ENCODE measurements around the gene MBP.

Gene MBP

GRCh38 chr18:76989647-76990190 lies 142.9 kb downstream of the MBP start:
- Histone ChIP-seq H3K4me3 (no peak overlapping the region), H3K9me3 (no peaks in the 10 kb centered on the region), H3K4me1 (no peaks in the 10 kb centered on the region), H3K36me3 (replicated peaks) (no peaks in the 10 kb centered on the region), H3K27me3 (ENCODE audit: low read depth) (no peaks in the 10 kb centered on the region)
- no peak for DNase-seq (ENCODE audit: low spot score in 2 of 2)
- in situ Hi-C loops (cut with MboI; ENCODE audit: low sequenced_read_pairs), result no loop called here

- Histone ChIP-seq H3K36me3 (replicated peaks) (no peaks in the 10 kb centered on the region), H3K9me3 (no peaks in the 10 kb centered on the region), H3K4me3 (no peak overlapping the region), H3K4me1 (no peaks in the 10 kb centered on the region), H3K27me3 (ENCODE audit: low read depth) (no peaks in the 10 kb centered on the region)
- no peak for DNase-seq (ENCODE audit: low spot score in 2 of 2)
- in situ Hi-C loops (cut with MboI; ENCODE audit: low sequenced_read_pairs), result no loop called here
Measured at GRCh38 chr18:76988827-76989646, 143.5 kb downstream of the MBP start.

GRCh38 chr18:76988031-76988826 lies 144.4 kb downstream of the MBP start:
- H3K4me1 ChIP-seq, result no peaks in the 10 kb centered on the region
- H3K36me3 ChIP-seq (replicated peaks), result no peaks in the 10 kb centered on the region
- H3K4me3 ChIP-seq, result no peak overlapping the region
- no peaks in the 10 kb centered on the region for H3K9me3 ChIP-seq
- H3K27me3 ChIP-seq (ENCODE audit: low read depth), result no peaks in the 10 kb centered on the region
- no peak for DNase-seq (ENCODE audit: low spot score in 2 of 2)
- in situ Hi-C loops (cut with MboI; ENCODE audit: low sequenced_read_pairs), result no loop called here

DNA sequence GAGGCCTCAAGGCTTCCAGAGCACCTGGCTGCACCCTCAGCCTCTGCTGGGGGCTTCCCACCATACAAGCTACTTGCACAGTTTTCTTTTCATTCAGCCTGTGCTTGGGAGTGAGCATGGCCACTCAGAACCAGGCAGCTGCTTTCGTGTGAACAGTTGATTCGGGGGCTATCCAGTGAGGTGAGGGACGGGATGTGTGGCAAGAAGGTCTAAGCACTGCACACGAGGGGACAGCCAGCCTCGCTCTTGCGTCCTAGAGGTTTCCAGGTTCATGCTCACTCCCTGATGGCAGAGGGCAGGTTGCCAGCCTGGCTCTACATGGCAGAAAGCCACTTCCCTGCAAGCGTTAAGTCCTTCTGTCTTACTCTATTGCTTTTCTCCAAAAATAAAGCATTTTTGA lies 146.2 kb downstream of the MBP start:
- Histone ChIP-seq H3K4me3 (no peak overlapping the region), H3K4me1 (no peaks in the 10 kb centered on the region), H3K27me3 (ENCODE audit: low read depth) (no peaks in the 10 kb centered on the region), H3K36me3 (replicated peaks) (no peaks in the 10 kb centered on the region), H3K9me3 (no peaks in the 10 kb centered on the region)
- DNase-seq (ENCODE audit: low spot score in 2 of 2), result no peak
- in situ Hi-C loops (cut with MboI; ENCODE audit: low sequenced_read_pairs), result no loop called here

- in situ Hi-C loops (cut with MboI; ENCODE audit: low sequenced_read_pairs), result no loop called here
- DNase-seq (ENCODE audit: low spot score in 2 of 2), result no peak
- no peaks in the 10 kb centered on the region for H3K27me3 ChIP-seq (ENCODE audit: low read depth)
- H3K9me3 ChIP-seq, result no peaks in the 10 kb centered on the region
- no peaks in the 10 kb centered on the region for H3K4me1 ChIP-seq
- H3K4me3 ChIP-seq, result no peak overlapping the region
- H3K36me3 ChIP-seq (replicated peaks), result no peaks in the 10 kb centered on the region
Measured at GRCh38 chr18:76985951-76986236, 146.7 kb downstream of the MBP start.

DNA sequence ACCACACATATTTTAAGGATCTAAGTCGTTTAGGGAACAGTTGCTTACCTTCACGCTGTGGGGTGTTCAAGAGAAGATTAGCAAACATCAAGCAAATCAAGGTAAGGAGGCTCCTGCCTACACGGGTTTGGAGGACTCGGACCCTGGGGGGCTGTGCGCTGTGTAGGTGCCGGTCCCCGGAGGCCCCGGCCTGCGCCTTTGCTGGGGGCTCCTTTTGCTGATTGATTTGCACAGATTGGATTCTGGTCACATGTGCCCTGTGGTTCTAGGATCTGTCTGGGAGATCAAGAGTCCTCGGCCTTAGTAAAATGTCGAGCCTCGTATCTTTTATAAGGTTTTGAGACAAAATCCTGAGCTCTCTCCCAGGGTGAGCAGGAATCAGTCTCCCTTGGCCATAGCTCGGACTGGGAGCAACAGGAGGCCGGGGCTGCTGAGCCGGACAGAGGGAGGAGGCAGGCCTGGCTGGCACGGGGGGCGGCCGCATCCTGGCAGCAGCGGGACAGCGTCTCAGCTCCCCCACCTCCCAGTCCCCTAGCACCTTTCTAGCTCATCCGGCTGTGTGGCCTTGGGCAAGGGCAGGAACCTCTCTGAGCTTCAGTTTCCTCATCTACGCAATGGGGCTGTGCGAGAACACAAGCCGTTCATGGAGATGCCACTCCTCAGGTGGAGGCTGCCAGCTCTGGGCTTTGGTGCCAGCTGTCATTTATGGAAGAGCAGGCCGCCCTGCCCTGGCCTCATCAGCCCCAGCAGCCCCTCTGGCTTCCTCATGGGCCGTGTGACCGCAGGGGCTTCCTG lies 147.2 kb downstream of the MBP start:
- in situ Hi-C loops (cut with MboI; ENCODE audit: low sequenced_read_pairs), result no loop called here
- no peak for DNase-seq (ENCODE audit: low spot score in 2 of 2)
- Histone ChIP-seq H3K27me3 (ENCODE audit: low read depth) (no peaks in the 10 kb centered on the region), H3K9me3 (no peaks in the 10 kb centered on the region), H3K36me3 (replicated peaks) (no peaks in the 10 kb centered on the region), H3K4me3 (no peak overlapping the region), H3K4me1 (no peaks in the 10 kb centered on the region)

- H3K9me3 ChIP-seq, result no peaks in the 10 kb centered on the region
- H3K27me3 ChIP-seq (ENCODE audit: low read depth), result no peaks in the 10 kb centered on the region
- in situ Hi-C loops (cut with MboI; ENCODE audit: low sequenced_read_pairs), result loop anchor here (5.0 kb wide), 1 partner anchor 177 kb away; no protein-coding TSS in a partner anchor
- no peak overlapping the region for H3K4me3 ChIP-seq
- no peaks in the 10 kb centered on the region for H3K4me1 ChIP-seq
- DNase-seq (ENCODE audit: low spot score in 2 of 2), result no peak
- no peaks in the 10 kb centered on the region for H3K36me3 ChIP-seq (replicated peaks)
Measured at GRCh38 chr18:76984193-76985155, 148.1 kb downstream of the MBP start.

GRCh38 chr18:76983613-76984051 lies 149.0 kb downstream of the MBP start:
- H3K4me3 ChIP-seq, result no peak overlapping the region
- in situ Hi-C loops (cut with MboI; ENCODE audit: low sequenced_read_pairs), result loop anchor here (5.0 kb wide), 1 partner anchor 176 kb away; no protein-coding TSS in a partner anchor
- no peaks in the 10 kb centered on the region for H3K27me3 ChIP-seq (ENCODE audit: low read depth)
- H3K4me1 ChIP-seq, result no peaks in the 10 kb centered on the region
- no peak for DNase-seq (ENCODE audit: low spot score in 2 of 2)
- H3K36me3 ChIP-seq (replicated peaks), result no peaks in the 10 kb centered on the region
- H3K9me3 ChIP-seq, result no peaks in the 10 kb centered on the region

GRCh38 chr18:76982841-76983583 lies 149.6 kb downstream of the MBP start:
- in situ Hi-C loops (cut with MboI; ENCODE audit: low sequenced_read_pairs), result loop anchor here (5.0 kb wide), 1 partner anchor 176 kb away; no protein-coding TSS in a partner anchor
- Histone ChIP-seq H3K4me1 (no peaks in the 10 kb centered on the region), H3K27me3 (ENCODE audit: low read depth) (no peaks in the 10 kb centered on the region), H3K4me3 (no peak overlapping the region), H3K9me3 (no peaks in the 10 kb centered on the region), H3K36me3 (replicated peaks) (no peaks in the 10 kb centered on the region)
- peak; percentile 59 to 93 for DNase-seq (ENCODE audit: low spot score in 2 of 2)

DNA sequence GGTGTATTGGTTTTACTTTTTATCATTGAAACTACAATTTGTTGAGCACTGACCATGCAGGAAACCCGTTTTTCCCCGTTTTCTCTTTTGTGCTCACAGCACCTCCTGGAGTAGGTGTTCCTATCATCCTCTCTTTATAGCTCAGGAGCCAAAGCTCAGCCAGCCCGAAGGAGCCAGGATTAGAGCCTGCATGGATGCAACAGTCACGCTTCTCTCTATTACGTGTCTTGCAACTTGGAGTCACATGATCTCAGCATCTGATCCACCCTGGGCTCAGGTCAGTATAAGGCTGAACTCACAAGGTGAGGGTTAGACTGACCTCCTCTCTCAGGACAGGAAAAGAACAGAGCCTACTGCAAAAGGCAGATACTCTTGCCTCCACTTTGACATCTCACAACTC lies 150.5 kb downstream of the MBP start:
- H3K36me3 ChIP-seq (replicated peaks), result no peaks in the 10 kb centered on the region
- H3K27me3 ChIP-seq (ENCODE audit: low read depth), result no peaks in the 10 kb centered on the region
- no peaks in the 10 kb centered on the region for H3K4me1 ChIP-seq
- H3K9me3 ChIP-seq, result no peaks in the 10 kb centered on the region
- in situ Hi-C loops (cut with MboI; ENCODE audit: low sequenced_read_pairs), result loop anchor here (5.0 kb wide), 1 partner anchor 175 kb away; no protein-coding TSS in a partner anchor
- no peak overlapping the region for H3K4me3 ChIP-seq
- no peak for DNase-seq (ENCODE audit: low spot score in 2 of 2)

DNA sequence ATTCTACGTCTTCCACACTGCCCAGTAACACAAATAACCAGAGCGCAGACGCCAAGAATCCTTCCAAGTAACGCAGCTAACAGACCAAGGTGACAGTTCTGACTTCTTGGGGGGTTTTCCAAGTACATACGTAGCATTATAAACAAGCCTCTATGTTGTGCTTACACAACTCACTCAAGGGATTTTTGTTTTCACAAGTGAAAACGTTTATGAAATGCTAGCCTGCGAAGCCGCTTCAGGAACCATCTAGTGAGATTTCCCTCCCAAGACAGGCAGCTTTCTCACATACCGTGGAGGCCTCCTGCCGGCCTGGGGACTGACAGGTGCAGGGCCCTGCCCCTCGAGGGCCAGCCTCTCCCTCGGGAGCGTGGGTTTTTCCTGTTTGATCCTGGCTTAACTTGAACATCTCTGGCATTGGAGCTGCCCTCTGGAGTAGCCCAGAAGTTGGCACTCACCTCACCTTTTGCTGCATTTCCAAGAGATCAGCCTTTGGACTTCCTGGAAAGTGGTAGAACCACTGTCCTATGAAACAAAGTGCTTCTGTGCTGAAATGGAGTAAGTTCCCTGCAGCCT lies 151.1 kb downstream of the MBP start:
- H3K36me3 ChIP-seq (replicated peaks), result no peaks in the 10 kb centered on the region
- no peaks in the 10 kb centered on the region for H3K4me1 ChIP-seq
- H3K27me3 ChIP-seq (ENCODE audit: low read depth), result no peaks in the 10 kb centered on the region
- DNase-seq (ENCODE audit: low spot score in 2 of 2), result no peak
- H3K9me3 ChIP-seq, result no peaks in the 10 kb centered on the region
- no peak overlapping the region for H3K4me3 ChIP-seq
- in situ Hi-C loops (cut with MboI; ENCODE audit: low sequenced_read_pairs), result loop anchor here (5.0 kb wide), 1 partner anchor 174 kb away; no protein-coding TSS in a partner anchor

Measured in HAP-1 (cell line).